NCI-H748 (cell line): ENCODE results near the gene IL16.

ENCODE experiments used
- DNase-seq: peaks from one replicate; lab custom pipeline; 2025; ENCODE audit not compliant: unreplicated experiment; lab: John Stamatoyannopoulos, UW

The IL16 gene

DNA sequence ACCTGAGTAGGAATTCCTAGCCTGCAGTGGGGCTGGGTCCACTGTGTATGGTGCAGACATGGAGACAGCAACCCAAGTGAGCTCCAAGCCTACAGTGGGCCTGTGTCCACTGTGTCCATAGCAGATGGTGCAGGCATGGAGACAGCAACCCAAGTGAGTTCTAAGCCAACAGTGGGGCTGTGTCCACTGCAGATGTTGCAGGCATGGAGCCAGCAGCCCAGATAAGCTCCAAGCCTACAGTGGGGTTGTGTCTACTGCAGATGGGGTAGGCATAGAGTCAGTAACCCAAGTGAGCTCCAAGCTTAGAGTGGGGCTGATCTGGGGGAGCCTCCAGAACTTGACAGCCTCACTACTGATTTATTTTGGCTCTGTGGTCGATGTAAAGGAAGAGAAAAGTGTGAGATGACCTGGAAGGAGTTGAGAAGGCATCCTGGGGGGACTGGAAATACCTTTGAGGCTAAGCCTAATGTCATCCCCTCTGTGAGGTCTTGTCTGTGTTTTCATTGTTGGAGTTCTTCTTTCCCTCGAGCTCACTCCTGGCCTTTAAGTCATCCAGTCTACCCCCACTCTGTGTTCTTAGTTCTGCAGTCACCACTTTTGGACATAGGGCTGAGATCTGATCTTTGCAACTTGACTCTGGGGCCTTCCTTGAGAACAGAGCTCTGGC lies 22.4 kb upstream of the IL16 start:
- no peak for DNase-seq

DNA sequence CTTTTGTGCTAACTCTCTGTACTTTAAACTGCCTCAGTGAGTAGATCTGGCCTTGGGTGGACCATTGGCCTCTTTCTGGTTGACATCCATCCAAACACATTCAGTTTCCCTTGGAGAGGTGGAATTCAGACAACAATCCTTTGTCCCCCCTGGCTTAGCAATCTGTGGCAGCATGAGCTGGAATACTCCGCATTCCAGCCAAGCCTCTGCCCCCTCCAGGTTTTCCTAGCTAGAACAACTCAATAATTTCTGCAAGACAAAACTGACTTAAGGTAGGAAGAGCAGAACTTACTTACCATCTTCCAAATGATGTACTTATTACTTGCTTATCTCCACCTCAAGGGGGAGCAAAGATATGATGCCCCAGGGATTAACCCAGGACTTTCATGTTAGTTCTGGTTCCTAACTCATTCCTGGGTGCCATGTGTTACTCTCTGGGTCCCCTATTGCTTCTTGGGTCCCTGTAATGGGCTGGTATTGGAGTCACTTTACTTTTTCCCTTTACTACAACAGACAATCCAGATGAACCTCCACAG lies 21.8 kb upstream of the IL16 start:
- DNase-seq, result no peak

DNA sequence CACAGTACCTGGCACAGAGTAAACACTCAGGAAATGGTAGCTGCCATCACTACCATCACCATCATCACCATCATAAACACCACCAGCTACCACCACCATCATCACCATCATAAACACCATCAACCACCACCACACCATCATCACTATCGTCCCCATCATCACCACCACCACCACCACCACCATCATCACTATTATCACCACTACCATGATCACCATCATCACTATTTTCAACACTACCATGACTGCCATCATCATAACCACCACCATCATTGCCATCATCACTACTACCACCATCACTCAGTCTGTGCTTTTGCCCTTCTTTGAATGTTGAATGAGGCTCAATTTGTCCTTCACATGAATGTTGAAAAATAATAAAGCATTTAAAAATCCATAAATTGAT lies 21.2 kb upstream of the IL16 start:
- no peak for DNase-seq

DNA sequence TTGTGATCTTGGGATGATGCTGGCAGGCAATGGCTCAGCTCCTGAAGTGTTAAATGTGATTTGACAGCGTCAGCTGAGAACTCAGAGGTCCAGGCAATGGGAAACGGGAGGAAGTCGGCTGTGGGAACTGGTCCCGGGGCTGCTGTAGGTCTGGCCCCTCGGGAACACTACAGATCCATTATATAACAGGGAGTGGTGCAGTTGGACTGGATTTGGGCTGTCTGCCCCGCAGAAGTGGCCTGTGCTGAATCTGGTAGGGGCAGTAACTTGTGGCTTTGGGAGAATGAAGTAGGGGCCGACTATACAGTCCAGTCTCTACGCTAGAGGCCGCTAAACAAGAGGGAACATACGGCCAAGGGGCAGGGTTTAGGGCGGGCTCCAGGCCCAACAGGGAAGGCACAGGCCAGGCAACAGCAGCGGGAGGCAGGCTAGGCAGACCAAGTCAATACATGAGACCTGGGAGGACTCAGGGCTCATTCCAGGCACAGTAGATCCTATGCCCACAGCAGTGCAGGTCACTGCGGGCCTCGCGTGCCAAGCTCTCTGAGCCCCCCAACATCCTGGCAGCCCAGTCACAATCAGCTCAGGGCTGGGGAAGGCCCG lies 20.3 kb upstream of the IL16 start:
- DNase-seq, result no peak

DNA sequence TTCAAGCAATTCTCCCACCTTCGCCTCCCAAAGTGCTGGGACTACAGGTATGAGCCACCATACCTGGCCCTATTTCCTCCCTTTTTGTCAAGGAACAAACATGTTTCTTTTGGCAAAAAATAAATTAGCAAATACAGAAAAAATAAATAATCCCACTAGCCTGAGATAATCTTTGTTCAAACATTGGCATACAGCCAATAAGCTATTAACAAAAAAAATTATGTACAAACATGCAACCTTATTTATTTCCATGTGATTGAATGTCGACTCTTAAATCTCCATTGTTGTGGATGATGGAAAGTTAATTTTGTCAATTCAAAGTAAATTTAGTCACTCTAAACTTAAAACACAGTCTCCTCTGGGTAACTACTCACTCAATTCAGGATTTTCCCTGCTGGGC lies 18.3 kb upstream of the IL16 start:
- no peak for DNase-seq

DNA sequence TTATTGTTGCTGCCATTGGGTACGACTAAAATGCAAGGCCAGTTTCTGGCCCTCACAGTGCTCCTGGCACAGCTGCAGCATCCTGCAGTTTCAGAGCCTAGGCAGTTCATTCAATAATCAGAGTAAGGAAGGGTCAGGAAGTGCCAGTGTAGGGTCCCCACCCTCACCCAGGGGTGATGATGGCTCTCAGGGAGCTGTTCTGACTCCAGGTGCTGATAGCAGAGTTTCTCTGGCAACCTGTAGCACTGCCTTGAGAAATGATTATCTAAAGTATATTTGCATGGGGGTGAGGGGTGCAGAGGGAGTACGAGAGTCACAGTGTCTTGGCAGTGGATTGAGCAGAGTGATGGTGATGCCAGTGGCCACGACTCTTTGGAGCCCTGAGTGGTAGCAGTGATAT lies 15.5 kb upstream of the IL16 start:
- DNase-seq, result no peak

DNA sequence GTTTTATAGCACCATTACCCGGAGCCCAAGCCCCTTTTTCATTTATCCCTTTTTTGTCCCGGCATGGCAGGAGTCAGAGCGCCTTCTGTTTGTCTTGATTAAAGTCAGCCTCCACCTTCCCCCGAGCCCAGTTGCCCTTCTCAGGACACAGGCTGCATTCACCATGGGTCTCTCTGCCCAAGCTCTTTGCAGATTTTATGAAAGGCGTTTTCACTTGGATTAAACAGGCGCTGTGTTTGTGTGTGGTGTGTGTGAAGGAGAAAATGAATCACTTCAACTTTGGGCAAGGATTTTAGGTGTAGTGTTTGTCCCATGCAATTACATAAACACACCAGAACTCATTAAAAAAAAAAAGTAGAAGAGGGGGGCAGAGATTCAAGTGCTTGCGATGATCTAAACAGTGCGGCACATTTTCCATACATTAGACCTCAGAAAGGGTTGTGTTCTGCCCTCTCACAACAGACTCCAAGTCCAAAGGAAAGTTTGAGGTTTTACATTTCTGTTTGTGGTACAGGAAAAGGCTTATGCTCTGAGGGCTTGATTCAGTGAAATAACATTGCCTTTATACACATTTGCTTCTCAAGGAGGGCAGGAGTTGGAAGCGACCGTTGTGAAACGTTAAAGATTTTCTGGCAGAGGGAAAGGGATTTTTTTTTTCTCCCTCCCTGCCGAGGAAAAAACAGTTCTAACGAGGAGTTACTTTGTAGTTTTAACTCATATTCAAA lies 14.5 kb upstream of the IL16 start:
- no peak for DNase-seq

DNA sequence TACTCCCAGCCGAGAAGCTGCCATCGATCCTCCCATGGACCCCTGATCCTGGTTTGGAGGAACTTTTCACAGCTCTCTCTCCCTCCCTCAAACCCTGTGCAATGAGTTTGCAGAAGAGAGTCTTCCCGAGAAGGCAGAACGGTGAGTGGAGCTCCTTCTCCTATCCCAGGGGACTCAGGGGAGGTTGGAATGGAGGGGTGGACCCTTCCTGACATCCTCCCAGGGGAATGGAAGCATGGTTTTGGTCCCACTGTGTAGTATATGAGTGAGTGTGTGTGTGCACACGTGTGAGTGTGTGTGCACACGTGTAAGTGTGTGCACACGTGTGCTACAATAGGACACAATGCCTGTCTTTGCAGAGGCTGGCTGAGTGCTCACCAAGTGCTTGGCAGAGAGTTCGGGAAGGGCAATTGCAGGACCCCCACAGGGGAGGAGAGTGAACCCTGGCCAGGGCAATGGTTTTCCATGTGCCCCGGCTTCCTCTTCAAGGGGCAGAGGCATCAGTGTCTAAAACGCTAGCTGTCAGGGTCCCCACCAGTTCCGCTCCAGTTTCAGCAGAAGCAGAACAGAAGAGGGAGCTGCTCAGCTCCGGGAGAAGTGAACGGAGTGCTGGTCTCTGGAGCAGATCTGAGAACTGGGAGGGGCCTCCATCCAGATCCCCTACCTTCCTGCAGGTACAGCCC lies 13.8 kb upstream of the IL16 start:
- DNase-seq, result no peak

DNA sequence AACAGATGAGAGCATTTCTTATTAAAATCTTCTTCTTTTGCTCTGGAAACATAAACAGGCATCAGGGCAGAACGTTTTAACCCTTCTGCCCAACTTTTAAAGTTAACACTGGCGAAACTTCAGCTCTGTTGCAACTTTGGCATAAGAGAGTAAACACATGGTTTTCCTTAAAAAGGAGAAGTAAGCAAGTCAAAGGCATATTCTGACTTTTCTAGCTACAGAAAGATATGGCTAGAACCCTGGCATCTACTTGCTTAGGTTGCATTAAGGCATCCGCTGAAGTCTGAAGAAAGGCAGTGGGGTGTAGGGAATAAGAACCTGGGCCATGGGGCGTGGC lies 13.3 kb upstream of the IL16 start:
- no peak for DNase-seq

DNA sequence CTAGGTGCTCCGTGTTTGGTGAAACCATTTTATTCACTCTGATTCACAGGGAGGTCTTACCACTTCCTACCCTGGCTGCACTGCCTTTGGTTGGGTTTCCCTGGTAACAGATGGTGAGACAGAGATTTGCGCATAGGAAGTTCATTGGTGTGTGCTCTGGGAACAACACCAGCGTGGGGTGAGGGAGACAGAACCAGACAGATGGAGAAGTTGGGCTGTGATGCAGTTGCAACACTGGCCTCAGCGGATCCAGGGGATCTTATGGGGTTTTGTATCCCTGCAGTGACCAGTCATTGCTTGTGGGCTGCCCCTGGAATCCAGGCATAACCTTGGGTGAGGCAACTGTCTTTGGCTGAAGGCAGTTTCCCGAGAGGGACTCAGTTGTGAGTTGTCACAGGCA lies 12.5 kb upstream of the IL16 start:
- DNase-seq, result no peak

DNA sequence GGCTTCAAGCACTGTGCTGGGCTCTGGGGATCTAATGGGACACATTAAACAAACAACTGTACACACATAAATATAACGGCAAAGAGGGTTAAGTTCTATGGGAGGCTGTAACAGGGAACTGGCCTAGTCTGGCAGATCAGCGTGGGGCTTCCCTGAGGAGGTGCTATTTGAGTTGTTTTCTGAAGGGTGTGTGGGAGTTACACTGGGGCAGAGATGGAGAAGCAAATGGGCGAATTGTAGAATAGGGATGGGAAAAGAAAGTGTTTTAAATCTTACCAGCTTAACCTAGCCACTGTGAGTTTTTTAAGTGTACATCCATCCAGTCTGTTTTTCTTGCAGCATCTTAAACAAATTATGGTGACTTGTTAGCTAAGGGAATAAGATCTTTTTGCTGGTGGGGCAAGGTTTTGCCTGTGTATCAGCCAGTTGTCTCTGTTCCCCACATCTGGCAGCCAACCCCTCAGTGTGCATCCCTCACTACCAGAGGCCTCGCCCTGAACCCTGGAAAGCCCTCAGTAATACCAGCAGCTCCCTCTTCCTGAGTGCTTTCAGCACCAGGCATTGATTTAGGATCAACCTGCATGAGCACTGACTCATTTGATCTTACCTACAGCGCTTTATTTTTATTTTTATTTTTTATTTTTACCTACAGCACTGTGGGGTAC lies 10.9 kb upstream of the IL16 start:
- DNase-seq, result no peak

DNA sequence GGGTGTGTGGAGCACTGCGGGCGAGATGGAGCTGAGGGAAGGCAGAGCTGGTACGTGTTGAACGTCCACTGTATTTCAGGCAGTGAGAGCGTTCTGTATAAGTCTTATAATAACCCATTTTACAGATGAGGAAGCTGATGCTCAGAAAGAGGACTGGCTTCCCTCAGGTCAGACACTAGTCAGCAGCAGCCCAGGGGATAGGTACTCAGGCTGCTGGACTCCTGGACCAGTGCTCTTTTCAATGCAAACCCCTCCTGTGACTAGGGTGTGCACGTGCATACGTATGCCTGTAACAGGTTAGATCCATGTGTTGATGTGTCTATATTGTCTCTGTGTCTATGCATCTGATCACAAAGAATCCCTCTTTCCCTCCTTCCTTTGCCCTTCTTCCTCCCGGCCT lies 8.3 kb upstream of the IL16 start:
- no peak for DNase-seq

DNA sequence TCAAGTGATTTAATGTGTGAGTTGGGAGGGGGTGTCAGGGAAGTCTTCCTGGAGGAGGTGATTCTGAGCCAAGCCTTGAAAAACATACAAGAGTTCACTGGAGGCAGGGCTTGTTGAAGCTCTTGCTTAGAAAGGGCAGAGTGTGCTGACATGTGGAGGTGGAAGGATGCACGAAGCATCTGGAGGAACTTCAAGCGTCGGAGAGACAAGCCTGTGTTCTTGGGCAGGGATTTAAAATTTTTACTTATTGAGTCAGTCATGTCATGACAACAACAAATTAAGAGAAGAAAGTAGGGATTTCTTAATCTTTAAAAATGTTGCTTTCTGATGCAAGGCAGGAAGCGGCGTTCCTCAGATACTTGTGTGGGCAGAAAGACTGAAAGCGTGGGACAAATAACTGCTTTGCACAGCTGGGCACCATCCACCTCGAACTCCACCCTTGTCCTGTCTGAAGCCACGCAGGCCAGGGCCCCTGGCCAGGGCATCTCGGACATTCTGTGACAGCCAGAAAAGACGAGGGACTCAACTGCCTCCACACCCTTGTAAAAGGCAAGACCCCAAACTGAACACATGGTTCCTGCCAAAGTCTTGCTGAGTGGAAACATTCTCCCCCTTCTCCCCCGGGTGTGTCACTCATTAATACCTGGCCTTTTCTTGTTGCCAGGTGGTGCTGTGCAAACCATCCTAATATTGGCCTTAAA lies 6.9 kb upstream of the IL16 start:
- no peak for DNase-seq

DNA sequence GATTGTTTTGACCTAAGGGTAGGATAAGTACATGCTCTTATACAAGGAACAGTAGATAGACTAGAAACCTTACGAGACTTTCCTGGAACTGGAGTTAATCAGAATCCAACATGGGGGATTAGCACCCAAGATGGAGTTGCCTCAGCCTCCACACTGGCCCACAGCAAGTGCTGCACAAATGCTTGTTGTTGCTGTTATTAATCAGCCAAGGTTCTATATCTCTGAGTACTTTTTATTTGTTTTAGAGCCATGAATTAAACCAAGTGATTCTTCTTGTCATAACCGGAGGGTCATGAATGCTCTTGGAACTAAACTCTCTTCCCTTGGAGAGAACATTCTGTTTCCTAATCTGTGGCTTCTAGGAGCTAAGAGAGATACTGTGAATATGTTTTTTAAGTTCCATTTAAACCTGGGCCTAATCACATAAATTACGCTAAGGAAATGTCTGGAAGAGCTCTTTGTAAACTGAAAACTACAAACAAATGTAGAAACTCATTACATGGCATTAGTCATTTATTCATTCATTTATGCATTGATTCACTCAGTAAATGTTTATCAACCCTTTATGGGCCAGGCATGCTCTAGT lies 5.7 kb upstream of the IL16 start:
- no peak for DNase-seq

DNA sequence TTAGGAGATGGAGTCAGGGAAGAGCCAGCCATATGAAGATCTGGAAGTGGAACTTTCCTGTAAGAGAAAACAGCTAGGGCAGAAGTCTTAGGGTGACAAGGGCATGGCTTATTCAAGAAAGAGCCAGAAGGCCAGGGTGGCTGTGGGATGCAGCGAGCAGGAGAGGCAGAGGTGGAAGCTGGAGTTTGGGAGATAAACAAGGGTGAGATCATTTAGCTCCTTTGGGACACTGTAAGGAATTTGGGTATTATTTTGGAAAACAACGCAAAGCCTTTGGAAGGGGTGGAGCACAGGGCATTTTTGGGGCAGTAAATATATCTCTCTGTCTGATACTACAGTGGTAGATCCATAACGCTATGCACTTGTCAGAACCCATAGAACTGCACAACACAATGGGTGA lies 5.0 kb upstream of the IL16 start:
- no peak for DNase-seq

DNA sequence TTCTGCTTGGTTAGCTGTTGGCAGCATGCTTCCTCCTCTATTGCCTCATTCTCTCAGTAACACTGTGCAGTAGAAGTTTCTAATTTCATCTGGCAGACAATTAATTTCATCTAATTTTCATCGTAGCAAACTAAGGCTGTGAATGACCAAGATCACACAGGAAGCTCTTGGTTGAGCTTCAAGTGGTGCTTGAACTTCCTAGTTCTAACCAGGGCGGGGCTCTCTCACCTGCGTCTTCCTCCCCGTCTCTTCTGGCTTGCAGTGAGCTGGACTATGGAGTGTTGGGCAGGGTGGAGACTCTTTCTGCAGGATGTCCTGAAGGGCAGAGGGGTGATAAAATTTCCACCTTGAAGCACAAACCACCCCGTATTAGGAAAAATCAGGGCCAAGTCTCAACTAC lies 2.0 kb upstream of the IL16 start:
- DNase-seq, result peak; percentile 7

DNA sequence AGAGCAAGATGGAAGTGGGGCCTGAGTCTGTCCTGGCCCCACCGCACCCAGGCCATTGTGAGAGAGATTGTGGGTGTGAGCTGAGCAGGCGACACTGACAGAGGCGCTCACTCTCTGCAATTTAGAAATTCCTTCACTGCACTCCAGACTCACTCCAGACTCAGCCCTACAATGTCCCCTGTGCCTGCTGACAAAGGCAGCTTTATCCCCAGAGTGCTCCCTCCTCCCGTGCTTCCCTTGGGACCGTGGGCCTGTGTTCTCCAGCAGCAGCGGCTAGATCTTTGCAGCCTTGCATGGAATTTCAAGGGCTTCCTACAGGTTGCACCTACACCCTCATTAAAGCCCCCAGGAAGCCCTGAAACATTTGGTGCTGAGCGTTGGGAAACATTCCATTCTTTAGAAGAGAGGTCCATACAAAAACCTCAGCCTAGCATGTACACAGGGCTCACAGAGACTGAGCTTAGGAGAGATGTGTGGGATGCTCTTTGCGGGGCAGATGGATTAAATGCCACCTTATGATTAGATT lies 1.3 kb upstream of the IL16 start:
- no peak for DNase-seq

DNA sequence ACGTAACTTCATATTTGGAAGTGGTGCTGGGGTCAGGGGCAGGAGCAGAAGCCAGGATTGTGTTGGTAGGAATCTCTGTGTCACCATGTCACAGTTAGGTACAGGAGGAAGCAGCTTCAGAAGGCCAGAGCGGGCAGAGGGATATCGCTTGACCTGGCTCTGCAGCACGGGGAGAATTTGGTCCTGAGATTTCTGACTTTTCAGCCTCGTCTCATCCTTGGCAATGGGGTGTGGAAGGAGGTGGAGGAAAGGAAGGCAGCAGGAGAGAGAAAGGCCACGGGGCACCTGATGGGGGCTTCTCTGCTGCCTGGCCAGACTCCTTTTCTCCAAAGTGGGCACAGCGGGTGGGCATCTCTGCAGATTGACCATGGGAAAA lies 564 bp downstream of the IL16 start:
- no peak for DNase-seq

DNA sequence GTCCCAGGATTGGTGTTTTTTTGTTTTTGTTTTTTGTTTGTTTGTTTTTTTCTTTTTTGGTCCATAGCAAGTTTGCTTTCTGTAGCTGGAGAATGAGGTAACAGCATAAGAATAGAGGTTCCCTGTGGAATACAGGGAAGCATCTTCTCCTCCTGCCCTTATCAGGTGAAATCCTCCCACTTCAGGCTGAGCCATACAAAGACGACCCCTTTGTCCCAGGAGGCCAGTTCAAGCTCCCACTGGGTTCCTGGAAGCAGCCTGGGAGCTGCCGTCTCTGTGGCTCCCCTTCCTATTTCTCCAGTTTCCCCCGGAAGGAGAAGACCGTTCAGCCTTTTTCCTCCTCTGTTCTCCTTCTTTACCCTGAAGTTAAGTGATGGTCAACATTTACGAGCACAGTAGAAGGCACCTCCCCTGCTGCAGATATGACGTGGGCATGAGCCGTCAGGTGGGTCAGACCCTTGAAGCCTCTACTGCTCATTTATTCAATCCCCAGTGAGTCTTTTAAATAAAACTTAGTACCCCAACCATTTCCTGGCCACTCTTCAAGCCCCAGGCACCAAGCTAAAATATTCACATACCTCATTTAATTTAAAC lies 1.1 kb downstream of the IL16 start:
- no peak for DNase-seq
